Measurements from ENCODE around the gene DNAH10.
"Not testable (repeated sequence)": the region's sequence is repeated elsewhere in the genome, so short reads cannot be mapped to it uniquely, and the experiment has no call there.

DNAH10 gene

GRCh38 chr12:123937707-123938591 is 175.8 kb downstream of the DNAH10 start:
- peak; percentile 29 for DNase-seq

GRCh38 chr12:123938679-123939480 is 176.8 kb downstream of the DNAH10 start:
- peak; percentile 19 for DNase-seq

- DNase-seq = no peak
These were observed 177.9 kb downstream of the DNAH10 start for GRCh38 chr12:123939716-123940626.

GRCh38 chr12:123940627-123940966 is 178.5 kb downstream of the DNAH10 start:
- DNase-seq = no peak

- no peak for DNase-seq
These were observed 178.9 kb downstream of the DNAH10 start for GRCh38 chr12:123941000-123941399.

- DNase-seq = no peak
These were observed 179.6 kb downstream of the DNAH10 start for GRCh38 chr12:123941624-123942237.

- DNase-seq = no peak
These were observed 180.1 kb downstream of the DNAH10 start for GRCh38 chr12:123942238-123942653.

GRCh38 chr12:123942911-123943648 is 181.0 kb downstream of the DNAH10 start:
- no peak for DNase-seq

GRCh38 chr12:123943816-123944215 is 181.7 kb downstream of the DNAH10 start:
- DNase-seq = no peak

- DNase-seq = no peak
These were observed 182.6 kb downstream of the DNAH10 start for GRCh38 chr12:123944696-123945095.

GRCh38 chr12:123945287-123946151 is 183.4 kb downstream of the DNAH10 start:
- DNase-seq = no peak

GRCh38 chr12:123946152-123946515 is 184.0 kb downstream of the DNAH10 start:
- DNase-seq = no peak

- not testable (repeated sequence) for DNase-seq
These were observed 184.7 kb downstream of the DNAH10 start for GRCh38 chr12:123946516-123947505.

- not testable (repeated sequence) for DNase-seq
These were observed 185.4 kb downstream of the DNAH10 start for GRCh38 chr12:123947531-123947930.

- DNase-seq = no peak
These were observed 186.3 kb downstream of the DNAH10 start for GRCh38 chr12:123948401-123948795.

GRCh38 chr12:123948796-123949769 is 187.0 kb downstream of the DNAH10 start:
- DNase-seq = no peak

- DNase-seq = no peak
These were observed 187.7 kb downstream of the DNAH10 start for GRCh38 chr12:123949770-123950165.

Data from stimulated activated CD4-positive, alpha-beta T cell treated with anti-CD3 and anti-CD28 coated beads, Interleukin-4, amount 100 ng/mL, for 1 hour (primary cell).